Middle frontal gyrus (tissue), 1 donor: ENCODE measurements around the gene ELOA.
A peak's percentile ranks its signal among the peaks of the same experiment; 100 is the strongest.
"Not testable (repeated sequence)": the region's sequence is repeated elsewhere in the genome, so short reads cannot be mapped to it uniquely, and the experiment has no call there.

Source experiments
- DNase-seq: peaks from one replicate; pipeline ENCODE4 v3.0.0-alpha.2; 2015; ENCODE audit warnings: low spot score; ENCODE audit errors: extremely low spot score

Gene ELOA

GRCh38 chr1:23783141-23783540 is 39.9 kb downstream of the ELOA start:
- DNase-seq = not testable (repeated sequence)

- DNase-seq = no peak
Measured at GRCh38 chr1:23784846-23785245, 41.6 kb downstream of the ELOA start.

- no peak for DNase-seq
Measured at GRCh38 chr1:23787701-23788100, 44.4 kb downstream of the ELOA start.

- DNase-seq = no peak
Measured at GRCh38 chr1:23788695-23789094, 45.4 kb downstream of the ELOA start.

- peak; percentile 95 for DNase-seq
Measured at GRCh38 chr1:23790696-23791515, 47.6 kb downstream of the ELOA start, which contains the start of gene LYPLA2. Gene LYPLA2, plus strand, starts transcription at chr1:23791145. Its CDS starts 1,538 bp downstream, at chr1:23792683.

- no peak for DNase-seq
Measured at GRCh38 chr1:23791516-23792047, 48.3 kb downstream of the ELOA start.

GRCh38 chr1:23792151-23792945 is 49.1 kb downstream of the ELOA start:
- DNase-seq = no peak

- peak; percentile 20 for DNase-seq
Measured at GRCh38 chr1:23793018-23793781, 49.9 kb downstream of the ELOA start.

- no peak for DNase-seq
Measured at GRCh38 chr1:23793861-23794731, 50.8 kb downstream of the ELOA start.

GRCh38 chr1:23794732-23795182 is 51.5 kb downstream of the ELOA start:
- DNase-seq = not testable (repeated sequence)

GRCh38 chr1:23795676-23796465 is 52.6 kb downstream of the ELOA start:
- DNase-seq = no peak

GRCh38 chr1:23796466-23797271 is 53.4 kb downstream of the ELOA start:
- no peak for DNase-seq

- DNase-seq = no peak
Measured at GRCh38 chr1:23797478-23798448, 54.5 kb downstream of the ELOA start.

- no peak for DNase-seq
Measured at GRCh38 chr1:23798662-23799142, 55.4 kb downstream of the ELOA start.

GRCh38 chr1:23799255-23799569 is 55.9 kb downstream of the ELOA start:
- DNase-seq = no peak

GRCh38 chr1:23799570-23800399 is 56.5 kb downstream of the ELOA start:
- DNase-seq = no peak
